GM12873 (cell line): ENCODE measurements around the gene SRSF1.

Experiments
- TF ChIP-seq, protein P1 (sequence below): IDR thresholded peaks from 2 replicates; pipeline ENCODE4 v1.5.1; 2012; ENCODE audit warnings: low read depth, mild to moderate bottlenecking, moderate library complexity, low read length, control low read depth; ENCODE audit not compliant: insufficient read depth; ENCODE audit errors: missing control alignments

Gene SRSF1

DNA sequence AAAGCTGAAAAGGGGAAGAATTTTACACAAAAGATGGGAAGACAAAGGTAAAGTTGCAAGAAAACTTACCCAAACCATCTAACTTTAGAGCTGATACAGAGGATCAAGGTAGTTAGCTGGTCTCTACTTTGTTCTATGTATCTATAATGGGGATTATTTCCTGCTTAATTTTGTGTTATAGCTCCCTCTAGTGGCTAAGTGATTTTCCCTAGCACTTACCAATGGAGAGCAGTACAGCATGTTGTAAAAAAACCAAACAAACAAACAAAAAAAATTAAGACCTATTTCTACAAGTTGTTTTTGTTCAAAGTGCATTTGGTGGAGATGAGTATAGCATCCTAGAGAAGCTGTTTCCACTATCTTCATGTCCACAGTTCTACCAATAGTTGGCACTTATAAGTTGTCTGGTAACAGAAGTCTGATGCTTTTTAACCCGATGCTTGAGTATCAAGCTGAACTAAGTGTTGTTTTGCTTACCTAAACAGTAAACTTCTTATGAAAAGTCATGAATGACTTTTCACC, 7.5 kb downstream of the SRSF1 start:
- TF ChIP-seq, protein P1, sequence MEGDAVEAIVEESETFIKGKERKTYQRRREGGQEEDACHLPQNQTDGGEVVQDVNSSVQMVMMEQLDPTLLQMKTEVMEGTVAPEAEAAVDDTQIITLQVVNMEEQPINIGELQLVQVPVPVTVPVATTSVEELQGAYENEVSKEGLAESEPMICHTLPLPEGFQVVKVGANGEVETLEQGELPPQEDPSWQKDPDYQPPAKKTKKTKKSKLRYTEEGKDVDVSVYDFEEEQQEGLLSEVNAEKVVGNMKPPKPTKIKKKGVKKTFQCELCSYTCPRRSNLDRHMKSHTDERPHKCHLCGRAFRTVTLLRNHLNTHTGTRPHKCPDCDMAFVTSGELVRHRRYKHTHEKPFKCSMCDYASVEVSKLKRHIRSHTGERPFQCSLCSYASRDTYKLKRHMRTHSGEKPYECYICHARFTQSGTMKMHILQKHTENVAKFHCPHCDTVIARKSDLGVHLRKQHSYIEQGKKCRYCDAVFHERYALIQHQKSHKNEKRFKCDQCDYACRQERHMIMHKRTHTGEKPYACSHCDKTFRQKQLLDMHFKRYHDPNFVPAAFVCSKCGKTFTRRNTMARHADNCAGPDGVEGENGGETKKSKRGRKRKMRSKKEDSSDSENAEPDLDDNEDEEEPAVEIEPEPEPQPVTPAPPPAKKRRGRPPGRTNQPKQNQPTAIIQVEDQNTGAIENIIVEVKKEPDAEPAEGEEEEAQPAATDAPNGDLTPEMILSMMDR, result peak; percentile 69

DNA sequence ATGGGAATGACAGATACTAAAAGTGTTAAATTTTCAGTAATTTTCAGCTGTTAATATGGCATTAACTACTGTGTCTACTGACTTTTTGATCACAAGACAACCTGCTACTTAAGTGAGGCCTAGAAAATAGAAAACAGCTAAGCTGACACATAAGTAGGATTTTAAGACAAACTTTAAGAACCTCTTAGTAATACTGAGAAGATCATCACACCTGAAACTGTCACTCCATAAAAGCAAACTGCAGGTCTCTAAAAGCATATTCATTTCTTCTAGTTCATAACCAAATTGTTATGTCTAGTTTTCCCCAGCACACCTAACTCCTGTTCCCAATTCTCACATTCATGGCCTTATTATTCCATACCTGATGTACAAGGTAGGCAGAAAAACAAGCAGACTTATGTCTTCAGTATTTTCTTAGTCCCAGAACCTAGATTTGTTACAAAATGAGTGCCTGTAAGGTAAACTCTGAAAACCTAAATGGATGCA, 8.0 kb downstream of the SRSF1 start:
- TF ChIP-seq, protein P1, result no peak

DNA sequence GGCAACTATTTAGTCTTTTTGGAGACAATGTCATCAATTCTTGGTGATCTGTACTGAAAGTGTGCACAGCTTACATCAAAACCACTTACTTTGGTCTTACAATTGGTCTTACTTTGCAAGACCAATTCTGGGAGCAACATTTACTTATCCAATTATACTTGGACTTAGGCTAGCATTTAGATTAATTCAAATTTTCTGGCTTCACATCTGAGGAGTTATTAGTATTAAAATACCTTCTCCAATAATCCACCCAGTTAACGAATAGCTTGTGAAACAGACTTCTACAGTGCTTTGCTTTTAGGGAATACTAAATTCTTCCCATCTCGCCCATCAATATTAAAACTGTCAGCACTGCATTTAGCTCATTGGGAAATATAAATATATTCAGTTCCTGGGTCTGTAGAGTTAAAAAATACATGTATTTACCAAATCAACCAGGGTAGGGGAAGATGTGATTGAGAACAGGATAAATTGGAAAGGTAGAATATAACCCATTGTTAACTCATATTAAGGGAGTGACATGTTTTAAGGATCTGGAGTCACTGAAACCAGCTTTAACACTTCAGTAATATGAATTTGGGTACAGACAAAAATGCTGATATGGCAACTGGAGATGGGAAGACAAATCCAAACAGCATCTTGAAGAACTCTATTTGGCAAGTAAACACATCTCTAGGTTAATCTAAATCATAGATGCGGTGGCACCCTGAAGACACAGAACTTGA, 9.8 kb downstream of the SRSF1 start:
- TF ChIP-seq, protein P1, result no peak

DNA sequence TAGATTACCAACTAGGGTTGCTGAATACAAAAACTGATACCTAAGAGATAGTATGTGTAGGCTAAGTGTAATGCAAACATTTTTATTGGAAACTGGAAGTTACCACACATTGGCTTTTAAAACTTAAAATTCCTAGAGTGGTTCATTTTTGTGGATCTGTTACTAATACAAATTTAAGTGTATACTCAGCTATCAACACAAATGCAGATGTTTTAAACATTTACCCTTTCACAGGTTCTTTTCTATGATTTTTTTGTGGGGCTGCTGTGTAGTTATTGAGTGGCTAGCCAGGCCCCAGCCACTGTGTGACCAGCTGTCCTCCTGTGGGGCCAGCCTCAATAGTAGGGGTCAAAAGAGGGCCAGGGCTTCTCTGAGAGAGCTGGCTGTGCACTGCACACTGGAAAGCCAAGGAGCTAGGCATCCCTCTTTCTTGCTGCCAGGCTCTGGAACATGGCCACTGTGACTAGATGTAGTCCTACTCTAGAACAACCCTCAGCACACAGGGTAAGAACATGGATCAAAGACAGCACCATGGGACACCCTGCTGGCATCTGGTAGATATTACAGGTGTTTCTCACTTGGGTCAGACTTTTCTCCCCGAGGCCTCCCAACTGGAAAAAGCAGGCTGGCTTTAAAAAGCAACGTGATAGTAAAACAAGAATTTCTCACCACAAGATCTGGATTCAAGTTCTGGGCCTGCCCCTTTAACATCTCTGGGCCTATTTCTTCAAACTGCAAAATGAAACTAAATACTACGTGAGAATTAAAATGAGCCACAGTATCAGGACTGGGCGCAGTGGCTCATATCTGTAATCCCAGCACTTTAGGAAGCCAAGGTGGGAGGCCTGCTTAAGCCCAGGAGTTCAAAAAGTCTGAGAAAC, 11.7 kb downstream of the SRSF1 start:
- TF ChIP-seq, protein P1, result peak; percentile 79

DNA sequence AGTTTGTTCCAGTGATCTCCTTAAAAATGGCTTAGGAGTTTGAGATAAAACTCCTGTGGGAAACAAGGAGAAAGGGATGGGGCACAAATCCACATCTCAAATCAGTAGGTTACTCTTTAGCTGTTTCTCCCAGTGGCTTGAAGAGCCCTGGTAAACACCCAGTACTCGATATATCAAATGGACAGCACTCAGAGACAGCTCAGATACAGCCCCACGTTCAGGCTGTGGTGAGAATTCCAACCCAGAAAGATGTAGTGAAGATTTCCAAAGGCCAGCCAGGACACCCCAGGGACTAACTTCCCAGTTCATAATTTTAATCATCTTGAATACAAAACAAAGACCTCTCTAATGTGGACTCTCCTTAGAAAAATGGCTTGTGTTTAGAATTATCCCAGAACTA, 12.6 kb downstream of the SRSF1 start:
- TF ChIP-seq, protein P1, result no peak

DNA sequence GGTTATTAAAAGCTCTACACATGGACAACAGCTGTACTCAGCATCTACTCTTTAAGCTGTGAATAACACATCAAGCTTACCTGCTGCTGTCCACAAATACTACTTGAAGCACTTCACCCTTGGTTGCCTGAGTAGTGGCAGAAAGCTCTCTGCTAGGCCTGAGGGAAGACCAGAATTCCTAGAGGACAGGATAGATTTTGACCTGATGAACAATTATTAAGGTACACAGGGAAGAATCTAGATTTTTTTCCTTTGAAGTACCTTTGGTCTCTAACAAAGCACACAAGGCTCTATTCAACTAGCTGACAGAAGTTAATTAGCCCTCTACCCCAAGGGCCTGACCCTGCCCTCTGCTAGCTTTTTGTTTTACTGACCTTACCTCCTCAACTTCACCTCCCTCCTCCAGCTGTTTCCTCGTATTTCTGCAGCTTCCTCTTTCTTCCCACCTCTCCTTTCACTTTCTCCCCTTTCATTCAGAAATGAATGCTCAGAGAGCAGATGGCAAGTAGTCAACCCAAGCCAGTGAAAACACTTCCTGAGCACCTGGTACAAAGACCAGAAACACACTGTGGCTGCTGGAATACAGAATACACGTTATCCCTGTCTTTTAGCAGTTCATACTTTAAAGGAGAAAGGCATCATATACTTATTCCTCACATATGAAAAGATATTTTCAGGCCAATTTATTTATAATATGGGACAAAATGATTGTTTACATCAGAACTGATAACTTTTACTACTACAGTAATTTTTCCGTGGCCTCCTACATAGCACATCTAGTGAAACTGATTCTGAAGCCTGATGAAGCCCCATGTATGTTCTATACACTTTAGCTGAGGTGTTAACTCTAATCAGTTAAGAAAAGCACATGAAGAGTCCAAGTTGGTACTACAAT, 13.3 kb downstream of the SRSF1 start:
- TF ChIP-seq, protein P1, result no peak

DNA sequence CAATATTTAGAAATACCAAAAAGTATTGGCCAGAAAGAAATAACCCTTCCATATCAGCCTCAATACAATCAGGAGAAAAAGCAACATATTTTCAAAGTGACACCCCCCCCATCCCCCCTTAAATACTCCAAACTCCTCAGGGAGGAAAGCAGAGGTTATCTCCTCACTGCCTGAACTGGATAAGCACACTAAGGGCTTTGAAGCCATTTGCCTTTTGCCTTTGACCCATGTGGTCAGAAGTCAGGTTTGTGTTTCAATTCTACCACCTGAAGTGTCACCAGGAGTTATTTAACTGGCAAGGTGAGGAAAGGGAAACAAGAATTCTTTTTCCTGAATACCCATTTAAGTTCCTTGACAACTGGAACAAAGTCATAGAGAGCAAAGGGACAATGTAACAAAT, 15.5 kb downstream of the SRSF1 start:
- TF ChIP-seq, protein P1, result no peak
